ENCODE measurements around the gene EFTUD2. TPM values are rescaled to one million over a fixed set of nuclear protein-coding genes. Genes with fewer than 3 reads are reported as not detected.
A peak's percentile ranks its signal among the peaks of the same experiment; 100 is the strongest.

The EFTUD2 gene
- polyA plus RNA-seq, 3 donors, result 82.9 to 144 (median 104) TPM

- no peaks in the 10 kb centered on the region for H3K79me2 ChIP-seq (ENCODE audit: insufficient read depth, low read length)
- WGBS (ENCODE audit: insufficient coverage), result 88% methylated on average over 1 of the region's 5 CpGs
- no peaks in the 10 kb centered on the region for H3K9me3 Mint-ChIP-seq
- no peak overlapping the region for H3K27ac ChIP-seq (ENCODE audit: low read depth in 1 of 2, low read length in 2 of 2)
- peaks cover 58 to 66% of the 10 kb centered on the region in 2 donors for H3K36me3 Mint-ChIP-seq
- H3K36me3 ChIP-seq (replicated peaks in 1 of 2; ENCODE audit: control insufficient read depth in 1 of 2, insufficient read depth in 2 of 2, low read length in 2 of 2), result peaks cover 55 to 65% of the 10 kb centered on the region in 2 donors
- no peaks in the 10 kb centered on the region for H3K4me1 ChIP-seq (ENCODE audit: control insufficient read depth in 1 of 2, insufficient read depth in 2 of 2, low read length in 2 of 2)
- H3K9me3 ChIP-seq (replicated peaks in 1 of 2; ENCODE audit: control insufficient read depth in 1 of 2, insufficient read depth in 1 of 2, low read length in 2 of 2), result no peaks in the 10 kb centered on the region
- no peak overlapping the region for H3K4me3 Mint-ChIP-seq
- H2AFZ ChIP-seq (ENCODE audit: insufficient read depth, low read depth, low read length, poor library complexity, severe bottlenecking), result no peak overlapping the region
- peaks cover 0 to 7% (median 2%) of the 10 kb centered on the region in 3 donors for H3K27me3 Mint-ChIP-seq (ENCODE audit: low read depth in 3 of 3)
- no peaks in the 10 kb centered on the region for H4K20me1 ChIP-seq (ENCODE audit: insufficient read depth, low read length)
- H3K27me3 ChIP-seq (ENCODE audit: control insufficient read depth in 2 of 2, insufficient read depth in 2 of 2, low read length in 2 of 2), result no peaks in the 10 kb centered on the region
- no peak overlapping the region for H3K9ac ChIP-seq (ENCODE audit: insufficient read depth, low read length, poor library complexity, severe bottlenecking)
- no peaks in the 10 kb centered on the region for H3K4me1 Mint-ChIP-seq
- H3K27ac Mint-ChIP-seq, result peak overlapping the region in 3 of 7 donors; percentile 26 to 59 (median 53)
- TF ChIP-seq CTCF (IDR thresholded peaks at IDR 0.05), result no peak
- intact Hi-C loops (cut with micrococcal nuclease), result no loop called here
- H3K4me3 ChIP-seq (replicated peaks in 1 of 3; ENCODE audit: low read depth in 2 of 3, low read length in 3 of 3), result no peak overlapping the region
- DNase-seq, result no peak
- no peak overlapping the region for H3K4me2 ChIP-seq (replicated peaks; ENCODE audit: extremely low read depth, low read length, poor library complexity, severe bottlenecking)
These were observed 48.6 kb downstream of the EFTUD2 start for GRCh38 chr17:44850612-44851011.

DNA sequence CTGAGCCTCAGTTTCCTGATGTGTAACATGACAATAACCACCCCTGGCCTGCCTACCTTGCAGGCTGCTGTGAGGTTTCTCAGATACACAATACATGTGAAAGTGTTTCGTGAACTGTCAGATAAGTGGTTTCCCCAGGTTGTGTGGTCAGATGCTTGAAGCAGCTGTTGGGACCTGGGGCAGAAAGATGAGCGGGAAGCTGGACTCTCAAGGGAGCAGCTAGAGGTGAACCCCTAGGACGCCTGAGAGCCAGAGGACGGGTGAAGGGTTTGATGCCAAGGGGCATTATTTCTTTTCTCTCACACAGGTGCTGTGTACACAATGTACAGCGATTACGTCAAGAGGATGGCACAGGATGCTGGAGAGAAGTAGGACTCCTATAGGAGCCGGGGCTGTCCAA lies 49.2 kb downstream of the EFTUD2 start:
- H3K27ac ChIP-seq (ENCODE audit: low read depth in 1 of 2, low read length in 2 of 2), result no peak overlapping the region
- WGBS (ENCODE audit: insufficient coverage), result 100% methylated on average over 2 of the region's 7 CpGs

More for the DNA sequence above, 49.2 kb downstream of the EFTUD2 start:
- peaks cover 0 to 7% (median 2%) of the 10 kb centered on the region in 3 donors for H3K27me3 Mint-ChIP-seq (ENCODE audit: low read depth in 3 of 3)
- no peak overlapping the region for H3K4me3 ChIP-seq (replicated peaks in 1 of 3; ENCODE audit: low read depth in 2 of 3, low read length in 3 of 3)
- no peaks in the 10 kb centered on the region for H3K27me3 ChIP-seq (ENCODE audit: control insufficient read depth in 2 of 2, insufficient read depth in 2 of 2, low read length in 2 of 2)
- no peaks in the 10 kb centered on the region for H3K9me3 ChIP-seq (replicated peaks in 1 of 2; ENCODE audit: control insufficient read depth in 1 of 2, insufficient read depth in 1 of 2, low read length in 2 of 2)
- TF ChIP-seq CTCF (IDR thresholded peaks at IDR 0.05), result no peak
- H3K9me3 Mint-ChIP-seq, result no peaks in the 10 kb centered on the region
- H3K4me2 ChIP-seq (replicated peaks; ENCODE audit: extremely low read depth, low read length, poor library complexity, severe bottlenecking), result no peak overlapping the region
- no peaks in the 10 kb centered on the region for H3K79me2 ChIP-seq (ENCODE audit: insufficient read depth, low read length)
- H2AFZ ChIP-seq (ENCODE audit: insufficient read depth, low read depth, low read length, poor library complexity, severe bottlenecking), result no peak overlapping the region
- no peak overlapping the region for H3K9ac ChIP-seq (ENCODE audit: insufficient read depth, low read length, poor library complexity, severe bottlenecking)
- peaks cover 52 to 60% of the 10 kb centered on the region in 2 donors for H3K36me3 Mint-ChIP-seq
- no peaks in the 10 kb centered on the region for H3K4me1 ChIP-seq (ENCODE audit: control insufficient read depth in 1 of 2, insufficient read depth in 2 of 2, low read length in 2 of 2)
- H3K36me3 ChIP-seq (replicated peaks in 1 of 2; ENCODE audit: control insufficient read depth in 1 of 2, insufficient read depth in 2 of 2, low read length in 2 of 2), result peaks cover 51 to 59% of the 10 kb centered on the region in 2 donors
- intact Hi-C loops (cut with micrococcal nuclease), result no loop called here
- H3K27ac Mint-ChIP-seq, result peak overlapping the region in 3 of 7 donors; percentile 7 to 59 (median 32)
- no peak overlapping the region for H3K4me3 Mint-ChIP-seq
- H4K20me1 ChIP-seq (ENCODE audit: insufficient read depth, low read length), result no peaks in the 10 kb centered on the region
- no peak for DNase-seq
- H3K4me1 Mint-ChIP-seq, result no peaks in the 10 kb centered on the region

Data from CD14-positive monocyte (primary cell).